GM12872 (cell line): ENCODE data around the gene LMNB1.

Experiments used
- TF ChIP-seq, protein P1 (sequence below): IDR thresholded peaks from 3 replicates; pipeline ENCODE4 v1.5.1; 2011; ENCODE audit warnings: low read depth, mild to moderate bottlenecking, low read length, moderate library complexity; ENCODE audit not compliant: insufficient read depth

Gene LMNB1, protein sequence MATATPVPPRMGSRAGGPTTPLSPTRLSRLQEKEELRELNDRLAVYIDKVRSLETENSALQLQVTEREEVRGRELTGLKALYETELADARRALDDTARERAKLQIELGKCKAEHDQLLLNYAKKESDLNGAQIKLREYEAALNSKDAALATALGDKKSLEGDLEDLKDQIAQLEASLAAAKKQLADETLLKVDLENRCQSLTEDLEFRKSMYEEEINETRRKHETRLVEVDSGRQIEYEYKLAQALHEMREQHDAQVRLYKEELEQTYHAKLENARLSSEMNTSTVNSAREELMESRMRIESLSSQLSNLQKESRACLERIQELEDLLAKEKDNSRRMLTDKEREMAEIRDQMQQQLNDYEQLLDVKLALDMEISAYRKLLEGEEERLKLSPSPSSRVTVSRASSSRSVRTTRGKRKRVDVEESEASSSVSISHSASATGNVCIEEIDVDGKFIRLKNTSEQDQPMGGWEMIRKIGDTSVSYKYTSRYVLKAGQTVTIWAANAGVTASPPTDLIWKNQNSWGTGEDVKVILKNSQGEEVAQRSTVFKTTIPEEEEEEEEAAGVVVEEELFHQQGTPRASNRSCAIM

DNA sequence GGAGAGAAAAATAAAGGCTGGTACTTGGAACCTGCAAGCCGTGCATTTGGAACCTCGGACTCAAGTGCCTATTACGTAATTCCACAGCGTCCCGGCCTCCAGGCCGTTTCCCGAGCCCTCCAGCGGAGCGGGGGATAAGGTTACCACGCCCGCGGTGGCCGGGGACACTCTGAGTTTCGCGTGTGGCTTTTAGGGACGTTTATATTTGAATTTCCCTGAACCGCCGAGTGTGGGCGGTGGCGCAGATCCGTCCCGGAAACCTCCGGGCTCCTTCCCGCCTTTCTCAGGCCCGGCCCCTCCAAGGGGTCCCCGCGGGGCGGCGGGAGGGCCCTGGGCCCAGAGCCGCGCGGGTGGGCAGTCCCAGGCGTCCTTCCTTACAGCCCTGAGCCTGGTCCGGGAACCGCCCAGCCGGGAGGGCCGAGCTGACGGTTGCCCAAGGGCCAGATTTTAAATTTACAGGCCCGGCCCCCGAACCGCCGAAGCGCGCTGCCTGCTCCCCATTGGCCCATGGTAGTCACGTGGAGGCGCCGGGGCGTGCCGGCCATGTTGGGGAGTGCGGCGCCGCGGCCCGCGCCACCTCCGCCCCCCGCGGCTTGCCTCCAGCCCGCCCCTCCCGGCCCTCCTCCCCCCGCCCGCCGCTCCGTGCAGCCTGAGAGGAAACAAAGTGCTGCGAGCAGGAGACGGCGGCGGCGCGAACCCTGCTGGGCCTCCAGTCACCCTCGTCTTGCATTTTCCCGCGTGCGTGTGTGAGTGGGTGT is at the start of gene LMNB1:
TSS of gene LMNB1 (plus strand) at position 638 of the 758 bp plus-strand sequence. CDS start 373 bp downstream, outside the sequence.
- TF ChIP-seq, protein P1, sequence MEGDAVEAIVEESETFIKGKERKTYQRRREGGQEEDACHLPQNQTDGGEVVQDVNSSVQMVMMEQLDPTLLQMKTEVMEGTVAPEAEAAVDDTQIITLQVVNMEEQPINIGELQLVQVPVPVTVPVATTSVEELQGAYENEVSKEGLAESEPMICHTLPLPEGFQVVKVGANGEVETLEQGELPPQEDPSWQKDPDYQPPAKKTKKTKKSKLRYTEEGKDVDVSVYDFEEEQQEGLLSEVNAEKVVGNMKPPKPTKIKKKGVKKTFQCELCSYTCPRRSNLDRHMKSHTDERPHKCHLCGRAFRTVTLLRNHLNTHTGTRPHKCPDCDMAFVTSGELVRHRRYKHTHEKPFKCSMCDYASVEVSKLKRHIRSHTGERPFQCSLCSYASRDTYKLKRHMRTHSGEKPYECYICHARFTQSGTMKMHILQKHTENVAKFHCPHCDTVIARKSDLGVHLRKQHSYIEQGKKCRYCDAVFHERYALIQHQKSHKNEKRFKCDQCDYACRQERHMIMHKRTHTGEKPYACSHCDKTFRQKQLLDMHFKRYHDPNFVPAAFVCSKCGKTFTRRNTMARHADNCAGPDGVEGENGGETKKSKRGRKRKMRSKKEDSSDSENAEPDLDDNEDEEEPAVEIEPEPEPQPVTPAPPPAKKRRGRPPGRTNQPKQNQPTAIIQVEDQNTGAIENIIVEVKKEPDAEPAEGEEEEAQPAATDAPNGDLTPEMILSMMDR: no peak

DNA sequence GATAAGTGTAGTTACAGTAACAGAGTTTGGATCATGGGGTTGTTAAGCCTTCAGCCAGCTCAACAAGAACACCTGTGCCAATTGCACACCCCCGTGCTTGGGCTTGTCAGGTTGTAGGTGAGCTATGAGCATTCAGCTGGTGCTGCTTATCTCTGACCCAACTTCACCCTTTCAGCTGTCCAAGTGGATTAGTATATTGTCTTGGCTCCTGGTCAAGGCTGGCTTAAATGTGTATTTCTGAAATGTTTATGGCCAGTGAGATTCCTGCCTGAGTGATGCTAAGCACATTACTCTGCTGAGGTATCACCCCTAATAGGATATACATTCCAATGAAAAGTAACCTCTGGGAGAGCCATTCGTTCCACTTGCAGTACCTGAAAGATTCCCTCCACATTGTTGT is 44.2 kb upstream of the LMNB1 start:
- TF ChIP-seq, protein P1: no peak

DNA sequence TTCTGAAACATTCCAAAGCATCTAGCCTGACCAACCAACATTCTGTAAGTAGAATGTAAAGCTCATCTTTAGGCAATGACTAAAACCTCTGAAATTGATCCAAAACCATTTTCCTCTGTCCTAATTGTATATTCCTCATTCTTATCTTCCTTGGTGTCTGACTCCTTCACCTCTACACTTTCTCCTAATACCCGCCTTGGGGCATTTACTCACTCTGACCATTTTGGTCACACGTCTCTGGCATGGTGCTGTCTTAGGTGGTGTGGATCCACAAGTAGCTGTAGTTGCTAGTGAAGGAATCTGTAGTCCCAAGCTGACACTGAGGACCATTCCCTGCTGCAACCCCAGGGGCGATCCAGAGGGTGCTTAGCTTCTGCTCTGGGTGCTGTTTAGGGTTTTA is 40.8 kb upstream of the LMNB1 start:
- TF ChIP-seq, protein P1: no peak

DNA sequence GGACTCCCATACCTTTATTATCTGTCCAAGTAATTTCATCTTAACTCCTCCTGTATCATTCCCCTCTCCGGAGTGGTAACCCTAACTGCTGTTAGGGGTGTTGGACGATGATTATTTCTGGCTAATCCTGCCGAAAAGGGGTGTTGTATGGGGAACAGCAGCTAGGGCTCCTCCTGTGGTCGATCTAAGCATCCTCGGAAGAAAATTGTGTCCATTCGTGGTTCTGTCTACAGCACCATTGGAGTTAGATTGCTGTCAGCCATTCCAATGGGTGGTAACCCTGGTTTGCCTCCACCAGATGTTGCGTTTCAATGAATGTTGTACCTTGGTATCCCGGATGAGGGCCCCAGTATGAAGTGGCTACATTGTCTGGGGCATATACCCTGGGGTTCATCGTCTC is 35.6 kb upstream of the LMNB1 start:
- TF ChIP-seq, protein P1: no peak

DNA sequence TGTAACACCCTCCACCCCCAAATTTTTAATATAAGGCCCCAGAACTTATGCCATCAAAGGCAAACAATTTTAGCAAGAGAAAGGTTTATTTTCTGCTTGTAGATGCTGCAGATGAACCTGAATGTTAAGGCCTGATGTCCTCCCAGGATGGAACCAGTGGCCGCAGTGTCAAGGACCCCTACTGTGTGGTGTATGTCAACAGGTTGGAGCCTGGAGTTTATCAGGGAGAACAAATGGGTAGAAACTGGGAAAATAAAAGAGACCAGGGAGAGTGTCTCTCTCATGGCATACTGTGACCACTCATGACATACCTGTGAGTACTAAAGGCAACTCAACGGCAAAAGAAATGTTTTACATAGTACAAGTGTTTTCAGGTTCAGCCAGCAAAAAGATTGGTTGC is 34.5 kb upstream of the LMNB1 start:
- TF ChIP-seq, protein P1: no peak

DNA sequence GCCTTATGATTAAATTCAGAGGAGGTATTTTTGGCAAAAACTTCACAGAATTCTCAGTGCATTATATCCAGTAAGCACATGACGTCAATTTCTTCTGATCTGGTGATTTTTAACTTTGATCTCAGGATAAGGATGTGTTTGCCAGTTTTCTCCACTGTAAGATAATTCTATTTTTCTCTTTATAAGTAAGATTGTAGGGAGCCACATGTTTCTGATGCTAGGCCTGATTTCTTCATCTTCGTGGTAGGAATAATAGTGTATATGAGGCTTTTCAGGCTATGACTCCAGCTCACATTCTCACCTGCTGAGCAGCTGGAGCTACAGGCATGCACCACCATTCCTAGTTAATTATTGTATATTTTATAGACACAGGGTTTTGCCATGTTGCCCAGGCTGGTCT is 32.1 kb upstream of the LMNB1 start:
- TF ChIP-seq, protein P1: no peak
